Measurements from ENCODE around the gene CD82.

GRCh38 chr11:44548032-44548695, 17.3 kb upstream of the CD82 start:
- TF ChIP-seq, protein P1, sequence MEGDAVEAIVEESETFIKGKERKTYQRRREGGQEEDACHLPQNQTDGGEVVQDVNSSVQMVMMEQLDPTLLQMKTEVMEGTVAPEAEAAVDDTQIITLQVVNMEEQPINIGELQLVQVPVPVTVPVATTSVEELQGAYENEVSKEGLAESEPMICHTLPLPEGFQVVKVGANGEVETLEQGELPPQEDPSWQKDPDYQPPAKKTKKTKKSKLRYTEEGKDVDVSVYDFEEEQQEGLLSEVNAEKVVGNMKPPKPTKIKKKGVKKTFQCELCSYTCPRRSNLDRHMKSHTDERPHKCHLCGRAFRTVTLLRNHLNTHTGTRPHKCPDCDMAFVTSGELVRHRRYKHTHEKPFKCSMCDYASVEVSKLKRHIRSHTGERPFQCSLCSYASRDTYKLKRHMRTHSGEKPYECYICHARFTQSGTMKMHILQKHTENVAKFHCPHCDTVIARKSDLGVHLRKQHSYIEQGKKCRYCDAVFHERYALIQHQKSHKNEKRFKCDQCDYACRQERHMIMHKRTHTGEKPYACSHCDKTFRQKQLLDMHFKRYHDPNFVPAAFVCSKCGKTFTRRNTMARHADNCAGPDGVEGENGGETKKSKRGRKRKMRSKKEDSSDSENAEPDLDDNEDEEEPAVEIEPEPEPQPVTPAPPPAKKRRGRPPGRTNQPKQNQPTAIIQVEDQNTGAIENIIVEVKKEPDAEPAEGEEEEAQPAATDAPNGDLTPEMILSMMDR (IDR thresholded peaks at IDR 0.05) = no peak
- TF ChIP-seq POLR2A (IDR thresholded peaks at IDR 0.05) = no peak

Data from right lobe of liver (tissue), 4 donors.